Measurements from ENCODE around the gene ADGRB2. TPM values are rescaled to one million over a fixed set of nuclear protein-coding genes. Genes with fewer than 3 reads are reported as not detected.

ADGRB2 gene
- polyA plus RNA-seq, 3 donors = not detected

DNA sequence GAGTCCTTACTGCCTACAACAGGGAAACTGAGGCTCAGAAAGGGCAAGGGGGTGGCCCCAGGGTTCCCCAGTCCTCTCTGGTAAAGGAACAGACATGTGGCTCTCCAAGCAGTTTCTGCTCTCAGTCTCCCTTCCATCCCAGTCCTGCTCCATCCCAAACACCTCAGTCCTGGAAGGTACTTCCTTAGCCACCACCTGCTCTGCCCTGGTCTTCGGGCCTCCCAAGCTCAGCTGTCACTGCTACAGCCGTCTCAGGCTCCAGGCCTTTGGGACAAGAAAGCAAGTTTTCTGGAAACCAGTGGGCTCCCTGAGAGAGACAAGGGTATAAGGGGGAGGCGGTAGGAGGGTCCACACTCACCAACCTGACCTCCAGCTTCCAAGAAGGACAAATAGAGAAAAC is 23.1 kb upstream of the ADGRB2 start:
- H3K36me3 ChIP-seq (replicated peaks in 1 of 2; ENCODE audit: control insufficient read depth in 1 of 2, insufficient read depth in 2 of 2, low read length in 2 of 2) = no peaks in the 10 kb centered on the region
- H3K4me2 ChIP-seq (replicated peaks; ENCODE audit: extremely low read depth, low read length, poor library complexity, severe bottlenecking) = no peak overlapping the region
- H3K4me1 ChIP-seq (ENCODE audit: control insufficient read depth in 1 of 2, insufficient read depth in 2 of 2, low read length in 2 of 2) = peaks cover 8 to 18% of the 10 kb centered on the region in 2 donors
- no peaks in the 10 kb centered on the region for H3K36me3 Mint-ChIP-seq
- H3K9ac ChIP-seq (ENCODE audit: insufficient read depth, low read length, poor library complexity, severe bottlenecking) = no peak overlapping the region
- H3K27ac ChIP-seq (ENCODE audit: low read depth in 1 of 2, low read length in 2 of 2) = peak overlapping the region in 1 of 2 donors; percentile 99
- no peaks in the 10 kb centered on the region for H3K27me3 ChIP-seq (ENCODE audit: control insufficient read depth in 2 of 2, insufficient read depth in 2 of 2, low read length in 2 of 2)
- no CpG with 5 or more reads among the region's 3 CpGs for WGBS (ENCODE audit: insufficient coverage)
- H3K27me3 Mint-ChIP-seq (ENCODE audit: low read depth in 3 of 3) = peaks cover 0 to 15% (median under 1%) of the 10 kb centered on the region in 3 donors
- H3K79me2 ChIP-seq (ENCODE audit: insufficient read depth, low read length) = no peaks in the 10 kb centered on the region
- no peaks in the 10 kb centered on the region for H3K9me3 Mint-ChIP-seq
- TF ChIP-seq, protein P1, sequence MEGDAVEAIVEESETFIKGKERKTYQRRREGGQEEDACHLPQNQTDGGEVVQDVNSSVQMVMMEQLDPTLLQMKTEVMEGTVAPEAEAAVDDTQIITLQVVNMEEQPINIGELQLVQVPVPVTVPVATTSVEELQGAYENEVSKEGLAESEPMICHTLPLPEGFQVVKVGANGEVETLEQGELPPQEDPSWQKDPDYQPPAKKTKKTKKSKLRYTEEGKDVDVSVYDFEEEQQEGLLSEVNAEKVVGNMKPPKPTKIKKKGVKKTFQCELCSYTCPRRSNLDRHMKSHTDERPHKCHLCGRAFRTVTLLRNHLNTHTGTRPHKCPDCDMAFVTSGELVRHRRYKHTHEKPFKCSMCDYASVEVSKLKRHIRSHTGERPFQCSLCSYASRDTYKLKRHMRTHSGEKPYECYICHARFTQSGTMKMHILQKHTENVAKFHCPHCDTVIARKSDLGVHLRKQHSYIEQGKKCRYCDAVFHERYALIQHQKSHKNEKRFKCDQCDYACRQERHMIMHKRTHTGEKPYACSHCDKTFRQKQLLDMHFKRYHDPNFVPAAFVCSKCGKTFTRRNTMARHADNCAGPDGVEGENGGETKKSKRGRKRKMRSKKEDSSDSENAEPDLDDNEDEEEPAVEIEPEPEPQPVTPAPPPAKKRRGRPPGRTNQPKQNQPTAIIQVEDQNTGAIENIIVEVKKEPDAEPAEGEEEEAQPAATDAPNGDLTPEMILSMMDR (IDR thresholded peaks at IDR 0.05) = no peak
- peak overlapping the region in 5 of 7 donors; percentile 98 to 100 (median 99) for H3K27ac Mint-ChIP-seq
- no peaks in the 10 kb centered on the region for H4K20me1 ChIP-seq (ENCODE audit: insufficient read depth, low read length)
- intact Hi-C loops (cut with micrococcal nuclease) = loop anchor here (5.0 to 10.0 kb wide), 3 partner anchors 140 to 492 kb away; partner anchors contain the start of genes SNRNP40 (in 1 of the 2) and ZCCHC17 (in 1 of the 2)
- H2AFZ ChIP-seq (ENCODE audit: insufficient read depth, low read depth, low read length, poor library complexity, severe bottlenecking) = peak overlapping the region; percentile 91
- H3K9me3 ChIP-seq (replicated peaks in 1 of 2; ENCODE audit: control insufficient read depth in 1 of 2, insufficient read depth in 1 of 2, low read length in 2 of 2) = no peaks in the 10 kb centered on the region
- no peak overlapping the region for H3K4me3 Mint-ChIP-seq
- peaks cover 8% of the 10 kb centered on the region for H3K4me1 Mint-ChIP-seq
- DNase-seq = no peak
- no peak overlapping the region for H3K4me3 ChIP-seq (replicated peaks in 1 of 3; ENCODE audit: low read depth in 2 of 3, low read length in 3 of 3)

DNA sequence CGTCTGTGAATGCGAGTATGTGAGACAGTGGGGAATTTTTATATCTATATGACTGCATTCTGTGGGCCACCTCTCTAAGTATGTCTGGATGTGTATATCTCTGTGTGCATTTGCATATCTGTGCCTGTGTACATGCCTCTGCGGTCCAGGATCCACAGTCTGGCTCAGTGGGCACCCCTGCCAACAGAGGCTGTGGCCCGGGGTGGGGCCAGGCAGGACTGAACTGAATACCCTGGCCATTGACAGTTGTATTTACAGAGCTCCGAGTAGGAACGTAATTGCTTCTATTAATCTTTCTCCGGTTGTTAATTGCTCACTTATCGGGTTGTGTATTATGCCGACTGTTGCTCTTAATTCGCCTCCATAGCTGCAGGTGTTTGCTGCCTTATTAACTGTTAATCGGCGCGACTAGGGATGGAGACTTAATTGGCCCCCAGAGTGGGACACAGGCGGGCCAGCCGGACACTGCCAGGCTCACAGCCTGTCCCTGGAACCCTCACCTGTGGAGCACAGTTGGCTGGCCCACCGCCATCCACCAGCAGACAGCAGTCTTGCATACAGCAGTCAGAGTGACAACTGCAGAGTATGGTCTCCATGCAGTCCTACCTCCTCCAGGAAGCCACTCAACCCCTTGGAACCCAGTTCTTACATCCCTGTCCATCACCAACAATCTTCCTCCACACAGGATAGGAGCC is 22.4 kb upstream of the ADGRB2 start:
- H4K20me1 ChIP-seq (ENCODE audit: insufficient read depth, low read length) = no peaks in the 10 kb centered on the region
- no peak overlapping the region for H3K4me2 ChIP-seq (replicated peaks; ENCODE audit: extremely low read depth, low read length, poor library complexity, severe bottlenecking)
- H2AFZ ChIP-seq (ENCODE audit: insufficient read depth, low read depth, low read length, poor library complexity, severe bottlenecking) = no peak overlapping the region
- WGBS (ENCODE audit: insufficient coverage) = 97% methylated on average over 15 of the region's 16 CpGs
- no peaks in the 10 kb centered on the region for H3K36me3 ChIP-seq (replicated peaks in 1 of 2; ENCODE audit: control insufficient read depth in 1 of 2, insufficient read depth in 2 of 2, low read length in 2 of 2)
- H3K79me2 ChIP-seq (ENCODE audit: insufficient read depth, low read length) = no peaks in the 10 kb centered on the region
- H3K27ac ChIP-seq (ENCODE audit: low read depth in 1 of 2, low read length in 2 of 2) = no peak overlapping the region
- H3K27me3 Mint-ChIP-seq (ENCODE audit: low read depth in 3 of 3) = peaks cover 0 to 11% (median 2%) of the 10 kb centered on the region in 3 donors
- H3K36me3 Mint-ChIP-seq = no peaks in the 10 kb centered on the region
- intact Hi-C loops (cut with micrococcal nuclease) = loop anchor here (5.0 to 10.0 kb wide), 3 partner anchors 139 to 492 kb away; partner anchors contain the start of genes SNRNP40 (in 1 of the 2) and ZCCHC17 (in 1 of the 2)
- H3K9ac ChIP-seq (ENCODE audit: insufficient read depth, low read length, poor library complexity, severe bottlenecking) = no peak overlapping the region
- no peak overlapping the region for H3K4me3 Mint-ChIP-seq
- H3K4me3 ChIP-seq (replicated peaks in 1 of 3; ENCODE audit: low read depth in 2 of 3, low read length in 3 of 3) = no peak overlapping the region
- peak overlapping the region in 1 of 7 donors; percentile 26 for H3K27ac Mint-ChIP-seq
- H3K4me1 Mint-ChIP-seq = peaks cover 8% of the 10 kb centered on the region
- H3K9me3 Mint-ChIP-seq = peaks cover 0 to 1% (median 0%) of the 10 kb centered on the region in 7 donors
- no peaks in the 10 kb centered on the region for H3K9me3 ChIP-seq (replicated peaks in 1 of 2; ENCODE audit: control insufficient read depth in 1 of 2, insufficient read depth in 1 of 2, low read length in 2 of 2)
- no peak for DNase-seq
- no peaks in the 10 kb centered on the region for H3K27me3 ChIP-seq (ENCODE audit: control insufficient read depth in 2 of 2, insufficient read depth in 2 of 2, low read length in 2 of 2)
- peaks cover 8 to 18% of the 10 kb centered on the region in 2 donors for H3K4me1 ChIP-seq (ENCODE audit: control insufficient read depth in 1 of 2, insufficient read depth in 2 of 2, low read length in 2 of 2)
- TF ChIP-seq, protein P1 (IDR thresholded peaks at IDR 0.05) = no peak

Measured in CD14-positive monocyte (primary cell).